GM12878 (cell line): ENCODE data around the gene CABP7. TPM values are rescaled to one million over a fixed set of nuclear protein-coding genes. Genes with fewer than 3 reads are reported as not detected.

Experiments
- ATAC-seq: fragments of 200-7000 bp; cut with Tn5 transposase; 3 replicates; pipeline ENCODE4 v1.9.1; 2020; ENCODE audit warnings: mild to moderate bottlenecking, moderate library complexity
- BruUV-seq: library from RNA; stranded (reverse); fragments of 400-500 nt; replicated peaks from 2 replicates; lab custom pipeline; 2021; lab: Mats Ljungman, UMichigan
- CTCF ChIA-PET: fragments of 300-600 bp; sonication (Branson Sonifier 250); formaldehyde crosslinking; extraction: SDS; loops from one replicate; lab custom pipeline; 2021; ENCODE audit warnings: inconsistent platforms; lab: Yijun Ruan, JAX
- POLR2A ChIA-PET: fragments of 350-600 bp; formaldehyde crosslinking; extraction: SDS; loops from one replicate; lab custom pipeline; 2021; ENCODE audit warnings: inconsistent platforms; lab: Charles Lee
- RAD21 ChIA-PET: fragments of 300-600 bp; sonication (Branson Sonifier 250); formaldehyde crosslinking; loops from one replicate; lab custom pipeline; 2023; ENCODE audit warnings: antibody characterized with exemption; ENCODE audit not compliant: unreplicated experiment; lab: Charles Lee
- SMC1A ChIA-PET: fragments of 300-600 bp; sonication (Branson Sonifier 250); formaldehyde crosslinking; loops from one replicate; lab custom pipeline; 2023; ENCODE audit not compliant: unreplicated experiment, uncharacterized antibody; lab: Charles Lee
- DNase-seq: peaks from one replicate; pipeline ENCODE4 v3.0.0-alpha.2; 2011; ENCODE audit warnings: low read depth, low spot score
- FAIRE-seq: peaks from 3 replicates; lab custom pipeline; 2011; peaks lifted over from hg19 to GRCh38; lab: Jason Lieb, UNC
- H2AFZ ChIP-seq: 2 replicates; pipeline ENCODE4 v1.6.0; 2011; ENCODE audit warnings: low read depth, low read length, control low read depth; ENCODE audit not compliant: control insufficient read depth
- H3K27ac ChIP-seq: 2 replicates; pipeline ENCODE4 v1.5.1; 2011; ENCODE audit warnings: control low read depth; ENCODE audit not compliant: control insufficient read depth, insufficient read depth
- H3K27me3 ChIP-seq, 2 experiments: replicated peaks in 1 of 2; 2 replicates each; pipeline versions ENCODE4 v1.6.0 to v1.6.1; 2011; ENCODE audit warnings: low read length in 1 of 2; ENCODE audit not compliant: control insufficient read depth in 2 of 2, insufficient read depth in 2 of 2
- H3K36me3 ChIP-seq, 2 experiments: 2 replicates each; pipeline ENCODE4 v1.5.1; 2011; ENCODE audit warnings: low read length in 1 of 2; ENCODE audit not compliant: control insufficient read depth in 2 of 2, insufficient read depth in 2 of 2
- H3K4me1 ChIP-seq: 2 replicates; pipeline ENCODE4 v1.6.1; 2011; ENCODE audit warnings: mild to moderate bottlenecking, low read length, moderate library complexity, mixed read lengths; ENCODE audit not compliant: control insufficient read depth, insufficient read depth
- H3K4me2 ChIP-seq: 2 replicates; pipeline ENCODE4 v1.6.0; 2011; ENCODE audit warnings: control low read depth; ENCODE audit not compliant: control insufficient read depth, insufficient read depth
- H3K4me3 ChIP-seq: fragments of 200-600 bp; sonication (generic); 2 replicates; pipeline ENCODE4 v1.5.1; 2016
- H3K79me2 ChIP-seq: 2 replicates; pipeline ENCODE4 v1.6.0; 2011; ENCODE audit warnings: low read length; ENCODE audit not compliant: control insufficient read depth, insufficient read depth
- H3K9ac ChIP-seq: 2 replicates; pipeline ENCODE4 v1.8.0; 2011; ENCODE audit warnings: low read length, control low read depth, mixed read lengths; ENCODE audit not compliant: control insufficient read depth, insufficient read depth
- H3K9me3 ChIP-seq: replicated peaks from 3 replicates; pipeline ENCODE4 v1.5.1; 2011; ENCODE audit warnings: mild to moderate bottlenecking, low read length; ENCODE audit not compliant: control insufficient read depth, insufficient read depth
- H4K20me1 ChIP-seq: 2 replicates; pipeline ENCODE4 v1.6.0; 2011; ENCODE audit not compliant: control insufficient read depth, insufficient read depth
- EP300 ChIP-seq, 2 experiments: fragments of 150-350 bp in 1 of 2; IDR thresholded peaks; 2 replicates each; pipeline ENCODE4 v1.6.1; 2011 to 2012; ENCODE audit warnings: low read depth in 2 of 2, low read length in 2 of 2, borderline replicate concordance in 1 of 2, improper control_type of control experiment in 1 of 2, inconsistent platforms in 1 of 2; ENCODE audit not compliant: control insufficient read depth in 1 of 2
- GABPA ChIP-seq: IDR thresholded peaks from 2 replicates; pipeline ENCODE4 v1.6.1; 2014; ENCODE audit warnings: antibody characterized with exemption, low read depth, mild to moderate bottlenecking, inconsistent platforms
- IRF4 ChIP-seq: IDR thresholded peaks from 2 replicates; pipeline ENCODE4 v1.6.1; 2011; ENCODE audit warnings: low read depth, low read length
- KDM1A ChIP-seq: fragments of 200-600 bp; sonication (generic); IDR thresholded peaks from 2 replicates; pipeline ENCODE4 v1.6.1; 2016; ENCODE audit warnings: borderline replicate concordance
- MTA3 ChIP-seq: IDR thresholded peaks from 2 replicates; pipeline ENCODE4 v1.6.1; 2012; ENCODE audit warnings: low read length, inconsistent platforms, borderline replicate concordance
- SMC3 ChIP-seq: IDR thresholded peaks from 2 replicates; pipeline ENCODE4 v1.6.1; 2011; ENCODE audit warnings: low read length, improper control_type of control experiment, borderline replicate concordance
- TAF1 ChIP-seq: IDR thresholded peaks from 2 replicates; pipeline ENCODE4 v1.6.1; 2011; ENCODE audit warnings: mild to moderate bottlenecking, low read depth, low read length, borderline replicate concordance
- WGBS: methylation state at CpG from one replicate; pipeline ENCODE4 v1.1.6; 2016; ENCODE audit warnings: low lambda C conversion rate; ENCODE audit not compliant: insufficient replicate concordance, insufficient coverage; ENCODE audit errors: missing lambda C conversion rate; 5-methylcytosine and 5-hydroxymethylcytosine counted together
- in situ Hi-C: fragments of 300-500 bp; cut with MboI; formaldehyde crosslinking; loops from 9 replicates; pipeline ENCODE4 v1.14.3; 2018; ENCODE audit warnings: mixed read lengths
- intact Hi-C: fragments of 100-400 bp; cut with micrococcal nuclease; formaldehyde crosslinking; loops from one replicate; pipeline ENCODE4 v1.14.2; 2022; ENCODE audit not compliant: unreplicated experiment
- polyA plus RNA-seq, 11 experiments: library from polyadenylated mRNA; depleted of rRNA in 4 of 11; unstranded in 6 of 11; stranded (reverse) in 5 of 11; fragments of >200 nt; fragmentation: Nextera tagmentation in 4 of 11; fragmentation: Illumina TruSeq in 1 of 11; extraction: Ambion mirVana in 4 of 11; extraction: Trizol in 1 of 11; gene quantifications; 1 replicate in 1 of 11; 2 replicates in 10 of 11; pipeline versions ENCODE4 v1.2.1 to v1.2.3, GENCODE V29; 2011 to 2016; ENCODE audit warnings: inconsistent platforms in 2 of 11, missing spikeins in 2 of 11, low read depth in 1 of 11
- total RNA-seq, 4 experiments: library from RNA; depleted of rRNA in 3 of 4; stranded (reverse); fragments of >200 nt in 3 of 4; fragmentation: Illumina TruSeq in 1 of 4; extraction: Trizol in 1 of 4; gene quantifications; 2 replicates each; pipeline versions ENCODE4 v1.2.1 to v1.2.3, GENCODE V29; 2013 to 2021
- TF ChIP-seq, protein P1 (sequence below): fragments of 450-650 bp; formaldehyde crosslinking; IDR thresholded peaks from 2 replicates; pipeline ENCODE4 v1.4.0; 2020; ENCODE audit warnings: mild to moderate bottlenecking, moderate library complexity
- TF ChIP-seq, protein P2 (sequence below): fragments of 450-650 bp; IDR thresholded peaks from 2 replicates; pipeline ENCODE4 v1.6.1; 2017; ENCODE audit warnings: mild to moderate bottlenecking, moderate library complexity
- TF ChIP-seq, protein P3 (sequence below): fragments of 450-650 bp; IDR thresholded peaks from 2 replicates; pipeline ENCODE4 v1.6.1; 2018; ENCODE audit warnings: mild to moderate bottlenecking, low read depth, moderate library complexity; ENCODE audit not compliant: partially characterized antibody
- TF ChIP-seq, protein P4 (sequence below): fragments of 450-650 bp; IDR thresholded peaks from 2 replicates; pipeline ENCODE4 v1.6.1; 2017; ENCODE audit warnings: mild to moderate bottlenecking

Gene CABP7
- total and polyA plus RNA-seq, 10 of the 15 experiments (the other 5 are each of a cell fraction or from before 2014, with no cell fraction given) = 0.02 to 0.18 (median 0.05) TPM; not detected in 5

DNA sequence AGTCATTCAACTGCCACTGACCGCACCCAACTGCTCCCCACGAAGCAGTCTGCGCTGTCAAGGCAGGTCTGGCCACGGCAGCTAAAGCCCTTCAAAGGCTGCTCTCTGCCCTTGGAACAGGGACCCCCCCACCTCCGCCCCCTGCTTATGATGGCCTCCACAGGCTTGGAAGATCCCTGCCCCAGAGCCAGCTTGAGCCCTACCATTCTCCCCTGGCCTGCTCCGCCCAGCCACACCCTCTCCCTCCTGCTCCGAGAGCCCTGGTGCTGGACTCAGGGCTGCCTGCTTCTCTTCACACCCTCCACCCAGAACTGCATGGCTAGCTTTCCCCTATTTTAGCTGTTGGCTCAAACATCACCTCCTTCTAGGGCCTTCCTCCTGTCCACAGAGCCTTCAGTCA lies 28.0 kb downstream of the CABP7 start:
- SMC1A ChIA-PET = no interaction called here
- CTCF ChIA-PET = interaction anchor here (0.7 kb wide), 1 partner anchor 21 kb away, joined by 3 read pairs; no protein-coding TSS in a partner anchor
- TF ChIP-seq MTA3 (no peak), SMC3 (no peak), IRF4 (no peak), EP300 (IDR thresholded peaks at IDR 0.05; ENCODE audit: borderline replicate concordance in 1 of 2, control insufficient read depth in 1 of 2, low read depth in 2 of 2, low read length in 2 of 2) (no peak), GABPA (no peak), KDM1A (no peak), TAF1 (no peak)
- TF ChIP-seq, protein P1, sequence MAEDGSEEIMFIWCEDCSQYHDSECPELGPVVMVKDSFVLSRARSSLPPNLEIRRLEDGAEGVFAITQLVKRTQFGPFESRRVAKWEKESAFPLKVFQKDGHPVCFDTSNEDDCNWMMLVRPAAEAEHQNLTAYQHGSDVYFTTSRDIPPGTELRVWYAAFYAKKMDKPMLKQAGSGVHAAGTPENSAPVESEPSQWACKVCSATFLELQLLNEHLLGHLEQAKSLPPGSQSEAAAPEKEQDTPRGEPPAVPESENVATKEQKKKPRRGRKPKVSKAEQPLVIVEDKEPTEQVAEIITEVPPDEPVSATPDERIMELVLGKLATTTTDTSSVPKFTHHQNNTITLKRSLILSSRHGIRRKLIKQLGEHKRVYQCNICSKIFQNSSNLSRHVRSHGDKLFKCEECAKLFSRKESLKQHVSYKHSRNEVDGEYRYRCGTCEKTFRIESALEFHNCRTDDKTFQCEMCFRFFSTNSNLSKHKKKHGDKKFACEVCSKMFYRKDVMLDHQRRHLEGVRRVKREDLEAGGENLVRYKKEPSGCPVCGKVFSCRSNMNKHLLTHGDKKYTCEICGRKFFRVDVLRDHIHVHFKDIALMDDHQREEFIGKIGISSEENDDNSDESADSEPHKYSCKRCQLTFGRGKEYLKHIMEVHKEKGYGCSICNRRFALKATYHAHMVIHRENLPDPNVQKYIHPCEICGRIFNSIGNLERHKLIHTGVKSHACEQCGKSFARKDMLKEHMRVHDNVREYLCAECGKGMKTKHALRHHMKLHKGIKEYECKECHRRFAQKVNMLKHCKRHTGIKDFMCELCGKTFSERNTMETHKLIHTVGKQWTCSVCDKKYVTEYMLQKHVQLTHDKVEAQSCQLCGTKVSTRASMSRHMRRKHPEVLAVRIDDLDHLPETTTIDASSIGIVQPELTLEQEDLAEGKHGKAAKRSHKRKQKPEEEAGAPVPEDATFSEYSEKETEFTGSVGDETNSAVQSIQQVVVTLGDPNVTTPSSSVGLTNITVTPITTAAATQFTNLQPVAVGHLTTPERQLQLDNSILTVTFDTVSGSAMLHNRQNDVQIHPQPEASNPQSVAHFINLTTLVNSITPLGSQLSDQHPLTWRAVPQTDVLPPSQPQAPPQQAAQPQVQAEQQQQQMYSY (CRISPR knock-in tag) = no peak
- TF ChIP-seq, protein P2, sequence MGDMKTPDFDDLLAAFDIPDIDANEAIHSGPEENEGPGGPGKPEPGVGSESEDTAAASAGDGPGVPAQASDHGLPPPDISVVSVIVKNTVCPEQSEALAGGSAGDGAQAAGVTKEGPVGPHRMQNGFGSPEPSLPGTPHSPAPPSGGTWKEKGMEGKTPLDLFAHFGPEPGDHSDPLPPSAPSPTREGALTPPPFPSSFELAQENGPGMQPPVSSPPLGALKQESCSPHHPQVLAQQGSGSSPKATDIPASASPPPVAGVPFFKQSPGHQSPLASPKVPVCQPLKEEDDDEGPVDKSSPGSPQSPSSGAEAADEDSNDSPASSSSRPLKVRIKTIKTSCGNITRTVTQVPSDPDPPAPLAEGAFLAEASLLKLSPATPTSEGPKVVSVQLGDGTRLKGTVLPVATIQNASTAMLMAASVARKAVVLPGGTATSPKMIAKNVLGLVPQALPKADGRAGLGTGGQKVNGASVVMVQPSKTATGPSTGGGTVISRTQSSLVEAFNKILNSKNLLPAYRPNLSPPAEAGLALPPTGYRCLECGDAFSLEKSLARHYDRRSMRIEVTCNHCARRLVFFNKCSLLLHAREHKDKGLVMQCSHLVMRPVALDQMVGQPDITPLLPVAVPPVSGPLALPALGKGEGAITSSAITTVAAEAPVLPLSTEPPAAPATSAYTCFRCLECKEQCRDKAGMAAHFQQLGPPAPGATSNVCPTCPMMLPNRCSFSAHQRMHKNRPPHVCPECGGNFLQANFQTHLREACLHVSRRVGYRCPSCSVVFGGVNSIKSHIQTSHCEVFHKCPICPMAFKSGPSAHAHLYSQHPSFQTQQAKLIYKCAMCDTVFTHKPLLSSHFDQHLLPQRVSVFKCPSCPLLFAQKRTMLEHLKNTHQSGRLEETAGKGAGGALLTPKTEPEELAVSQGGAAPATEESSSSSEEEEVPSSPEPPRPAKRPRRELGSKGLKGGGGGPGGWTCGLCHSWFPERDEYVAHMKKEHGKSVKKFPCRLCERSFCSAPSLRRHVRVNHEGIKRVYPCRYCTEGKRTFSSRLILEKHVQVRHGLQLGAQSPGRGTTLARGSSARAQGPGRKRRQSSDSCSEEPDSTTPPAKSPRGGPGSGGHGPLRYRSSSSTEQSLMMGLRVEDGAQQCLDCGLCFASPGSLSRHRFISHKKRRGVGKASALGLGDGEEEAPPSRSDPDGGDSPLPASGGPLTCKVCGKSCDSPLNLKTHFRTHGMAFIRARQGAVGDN = no peak
- TF ChIP-seq, protein P3, sequence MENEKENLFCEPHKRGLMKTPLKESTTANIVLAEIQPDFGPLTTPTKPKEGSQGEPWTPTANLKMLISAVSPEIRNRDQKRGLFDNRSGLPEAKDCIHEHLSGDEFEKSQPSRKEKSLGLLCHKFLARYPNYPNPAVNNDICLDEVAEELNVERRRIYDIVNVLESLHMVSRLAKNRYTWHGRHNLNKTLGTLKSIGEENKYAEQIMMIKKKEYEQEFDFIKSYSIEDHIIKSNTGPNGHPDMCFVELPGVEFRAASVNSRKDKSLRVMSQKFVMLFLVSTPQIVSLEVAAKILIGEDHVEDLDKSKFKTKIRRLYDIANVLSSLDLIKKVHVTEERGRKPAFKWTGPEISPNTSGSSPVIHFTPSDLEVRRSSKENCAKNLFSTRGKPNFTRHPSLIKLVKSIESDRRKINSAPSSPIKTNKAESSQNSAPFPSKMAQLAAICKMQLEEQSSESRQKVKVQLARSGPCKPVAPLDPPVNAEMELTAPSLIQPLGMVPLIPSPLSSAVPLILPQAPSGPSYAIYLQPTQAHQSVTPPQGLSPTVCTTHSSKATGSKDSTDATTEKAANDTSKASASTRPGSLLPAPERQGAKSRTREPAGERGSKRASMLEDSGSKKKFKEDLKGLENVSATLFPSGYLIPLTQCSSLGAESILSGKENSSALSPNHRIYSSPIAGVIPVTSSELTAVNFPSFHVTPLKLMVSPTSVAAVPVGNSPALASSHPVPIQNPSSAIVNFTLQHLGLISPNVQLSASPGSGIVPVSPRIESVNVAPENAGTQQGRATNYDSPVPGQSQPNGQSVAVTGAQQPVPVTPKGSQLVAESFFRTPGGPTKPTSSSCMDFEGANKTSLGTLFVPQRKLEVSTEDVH = no peak
- TF ChIP-seq, protein P4, sequence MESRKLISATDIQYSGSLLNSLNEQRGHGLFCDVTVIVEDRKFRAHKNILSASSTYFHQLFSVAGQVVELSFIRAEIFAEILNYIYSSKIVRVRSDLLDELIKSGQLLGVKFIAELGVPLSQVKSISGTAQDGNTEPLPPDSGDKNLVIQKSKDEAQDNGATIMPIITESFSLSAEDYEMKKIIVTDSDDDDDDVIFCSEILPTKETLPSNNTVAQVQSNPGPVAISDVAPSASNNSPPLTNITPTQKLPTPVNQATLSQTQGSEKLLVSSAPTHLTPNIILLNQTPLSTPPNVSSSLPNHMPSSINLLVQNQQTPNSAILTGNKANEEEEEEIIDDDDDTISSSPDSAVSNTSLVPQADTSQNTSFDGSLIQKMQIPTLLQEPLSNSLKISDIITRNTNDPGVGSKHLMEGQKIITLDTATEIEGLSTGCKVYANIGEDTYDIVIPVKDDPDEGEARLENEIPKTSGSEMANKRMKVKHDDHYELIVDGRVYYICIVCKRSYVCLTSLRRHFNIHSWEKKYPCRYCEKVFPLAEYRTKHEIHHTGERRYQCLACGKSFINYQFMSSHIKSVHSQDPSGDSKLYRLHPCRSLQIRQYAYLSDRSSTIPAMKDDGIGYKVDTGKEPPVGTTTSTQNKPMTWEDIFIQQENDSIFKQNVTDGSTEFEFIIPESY = no peak

More for the DNA sequence above, 28.0 kb downstream of the CABP7 start:
- Histone ChIP-seq H3K9me3 (no peaks in the 10 kb centered on the region; the same call in 1 of the 3 replicates), H3K9ac (no peak overlapping the region), H3K27me3 (no peaks in the 10 kb centered on the region), H2AFZ (no peak overlapping the region), H4K20me1 (no peaks in the 10 kb centered on the region), H3K36me3 (no peaks in the 10 kb centered on the region; a peak in 2 of 4 replicates), H3K4me1 (no peaks in the 10 kb centered on the region), H3K4me2 (no peak overlapping the region), H3K27ac (no peak overlapping the region), H3K79me2 (no peaks in the 10 kb centered on the region), H3K4me3 (no peak overlapping the region)
- RAD21 ChIA-PET = no interaction called here
- DNase-seq = no peak
- no TSS peak for BruUV-seq
- POLR2A ChIA-PET = no interaction called here
- in situ Hi-C loops (no loop called here), intact Hi-C loops (no loop called here)
- WGBS = 93% methylated on average over 7 of the region's 7 CpGs
- FAIRE-seq = no peak
- no peak for ATAC-seq
